ENCODE data around the gene TPST1.
"Not testable (repeated sequence)": the region's sequence is repeated elsewhere in the genome, so short reads cannot be mapped to it uniquely, and the experiment has no call there.

TPST1 gene

DNA sequence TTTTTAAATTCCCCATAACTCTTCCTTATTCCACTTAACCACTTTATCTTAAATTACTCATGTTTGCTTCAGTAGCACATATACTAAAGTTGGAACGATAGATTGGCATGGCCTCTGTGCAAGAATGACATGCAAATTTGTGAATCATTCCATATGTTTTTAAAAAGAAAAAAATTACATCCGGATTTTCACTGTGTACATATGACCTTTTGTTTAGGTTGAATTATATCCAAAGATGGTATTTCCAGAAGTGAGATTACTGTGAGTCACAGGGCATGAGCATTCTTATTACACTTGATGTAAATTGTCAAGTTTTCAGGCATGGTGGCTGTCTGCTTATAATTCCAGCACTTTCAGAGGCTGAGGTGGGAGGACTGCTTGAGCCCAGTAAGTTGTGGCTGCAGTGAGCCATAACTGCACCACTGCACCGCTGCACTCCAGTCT, 190.0 kb downstream of the TPST1 start:
- not testable (repeated sequence) for DNase-seq

DNA sequence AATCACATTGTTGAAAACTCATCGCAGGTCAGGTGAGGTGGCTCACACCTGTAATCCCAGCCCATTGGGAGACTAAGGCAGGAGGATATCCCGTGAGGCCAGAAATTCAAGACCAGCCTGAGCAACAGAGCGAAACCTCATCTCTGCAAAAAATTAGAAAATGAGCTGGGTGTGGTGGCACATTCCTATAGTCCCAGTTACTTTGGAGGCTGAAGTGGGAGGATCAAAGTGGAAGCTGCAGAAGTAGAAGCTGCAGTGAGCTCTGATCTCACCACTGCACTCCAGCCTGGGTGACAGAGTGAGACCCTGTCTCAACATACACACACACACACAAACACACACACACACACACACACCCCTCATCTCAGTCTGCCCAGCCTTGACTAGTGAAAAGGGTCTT, 190.9 kb downstream of the TPST1 start:
- DNase-seq = not testable (repeated sequence)

DNA sequence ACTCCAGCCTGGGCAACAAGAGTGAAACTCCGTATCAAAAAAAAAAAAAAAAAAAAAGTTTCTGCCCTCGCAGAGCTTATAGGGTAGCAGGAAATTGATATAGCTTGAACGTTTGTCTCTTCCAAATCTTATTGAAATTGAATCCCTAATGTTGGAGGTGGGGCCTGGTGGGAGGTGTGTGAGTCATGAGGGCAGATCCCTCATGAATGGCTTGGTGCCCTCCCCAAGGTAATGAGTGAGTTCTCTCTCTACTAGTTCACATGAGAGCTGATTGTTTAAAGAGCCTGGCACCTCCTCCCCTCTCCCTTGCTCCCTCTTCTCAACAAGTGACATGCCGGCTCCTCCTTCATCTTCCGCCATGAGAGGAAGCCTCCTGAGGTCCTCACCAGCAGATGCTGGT, 193.7 kb downstream of the TPST1 start:
- not testable (repeated sequence) for DNase-seq

DNA sequence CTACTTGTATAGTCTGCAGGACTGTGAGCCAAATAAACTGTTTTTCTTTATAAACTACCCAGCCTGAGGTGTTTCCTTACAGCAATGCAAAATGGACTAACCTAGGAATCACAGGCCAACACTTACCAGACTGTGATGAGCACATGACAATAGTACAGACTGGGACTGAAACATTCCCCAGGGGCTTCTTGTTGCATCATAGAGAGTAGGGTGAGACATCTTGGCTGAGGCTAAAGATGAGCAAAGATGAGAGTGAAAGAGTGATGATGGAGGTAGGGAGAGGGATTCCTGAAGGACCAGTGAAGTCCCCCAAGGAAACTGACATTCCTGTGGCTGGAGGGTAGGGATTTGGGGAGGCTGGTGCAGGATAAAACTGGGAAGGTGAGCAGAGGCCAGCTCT, 194.4 kb downstream of the TPST1 start:
- DNase-seq = no peak

DNA sequence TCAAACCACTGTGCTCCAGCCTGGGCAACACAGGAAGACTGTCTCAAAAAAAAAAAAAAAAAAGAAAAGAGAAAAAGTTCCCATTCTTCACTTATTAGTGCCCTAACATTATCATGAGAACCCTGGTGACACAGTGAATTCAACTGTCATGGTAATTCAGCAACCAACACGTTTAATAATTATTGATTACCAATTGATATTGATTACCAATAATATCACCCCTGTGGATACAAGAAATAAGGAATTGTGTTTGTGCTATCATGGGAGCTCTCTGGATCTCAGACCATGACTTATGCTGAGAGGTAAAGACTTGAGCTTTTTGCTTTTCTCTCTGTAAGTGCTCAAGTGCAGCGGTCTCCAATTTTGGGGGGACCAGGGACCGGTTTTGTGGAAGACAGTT, 195.3 kb downstream of the TPST1 start:
- no peak for DNase-seq

- not testable (repeated sequence) for DNase-seq
Measured at GRCh38 chr7:66401126-66401525, 196.0 kb downstream of the TPST1 start.

DNA sequence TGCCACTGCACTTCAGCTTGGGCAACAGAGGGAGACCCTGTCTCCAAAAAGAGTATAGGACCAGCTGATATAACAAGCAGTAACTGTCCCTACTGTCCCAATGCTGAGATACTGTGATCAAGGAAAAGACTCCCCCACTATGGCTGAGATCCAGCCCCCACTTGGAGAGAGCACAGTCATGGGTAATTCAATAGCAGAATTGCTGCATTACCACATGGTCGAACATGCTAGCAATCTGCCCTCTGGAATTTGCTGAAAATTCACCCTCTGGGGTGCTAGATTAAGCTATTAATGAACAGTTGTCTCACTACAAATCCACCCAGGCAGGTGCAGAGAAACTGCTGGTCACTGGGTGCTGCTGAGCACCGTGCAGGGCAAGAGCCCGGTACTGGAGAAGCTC, 196.8 kb downstream of the TPST1 start:
- DNase-seq = not testable (repeated sequence)

- DNase-seq = no peak
Measured at GRCh38 chr7:66403564-66403963, 198.4 kb downstream of the TPST1 start.

- DNase-seq = no peak
Measured at GRCh38 chr7:66409493-66409892, 204.4 kb downstream of the TPST1 start.
